Karpas-422 (cell line): ENCODE data around the gene ERLIN1. TPM values are rescaled to one million over a fixed set of nuclear protein-coding genes. Genes with fewer than 3 reads are reported as not detected.

ENCODE experiments used
- DNase-seq: peaks from one replicate; pipeline ENCODE4 v3.0.0-alpha.2; 2015
- H2AFZ ChIP-seq: fragments of 200-600 bp; sonication (generic); 2 replicates; pipeline ENCODE4 v1.6.1; 2014; ENCODE audit warnings: antibody characterized with exemption, low read length, mixed read lengths
- H3K27ac ChIP-seq: fragments of 200-600 bp; sonication (generic); 2 replicates; pipeline ENCODE4 v1.5.1; 2014; ENCODE audit warnings: mild to moderate bottlenecking, low read length, moderate library complexity
- H3K27me3 ChIP-seq: fragments of 200-600 bp; sonication (generic); 2 replicates; pipeline ENCODE4 v1.6.1; 2014; ENCODE audit warnings: low read length, mixed read lengths
- H3K36me3 ChIP-seq: fragments of 200-600 bp; sonication (generic); 2 replicates; pipeline ENCODE4 v1.6.1; 2014; ENCODE audit warnings: low read length, mixed read lengths; ENCODE audit not compliant: insufficient read depth
- H3K4me1 ChIP-seq: fragments of 200-600 bp; sonication (generic); 2 replicates; pipeline ENCODE4 v1.6.1; 2014; ENCODE audit warnings: mild to moderate bottlenecking, low read length, mixed read lengths
- H3K4me2 ChIP-seq: fragments of 200-600 bp; sonication (generic); 2 replicates; pipeline ENCODE4 v1.6.1; 2014; ENCODE audit warnings: low read length, low read depth, mild to moderate bottlenecking; ENCODE audit not compliant: poor library complexity, severe bottlenecking
- H3K4me3 ChIP-seq: fragments of 200-600 bp; sonication (generic); 2 replicates; pipeline ENCODE4 v1.5.1; 2014; ENCODE audit warnings: mild to moderate bottlenecking, antibody characterized with exemption, low read length, mixed read lengths
- H3K79me2 ChIP-seq: fragments of 200-600 bp; sonication (generic); 2 replicates; pipeline ENCODE4 v1.6.1; 2014; ENCODE audit warnings: mild to moderate bottlenecking, low read length, mixed read lengths
- H3K9ac ChIP-seq: fragments of 200-600 bp; sonication (generic); 2 replicates; pipeline ENCODE4 v1.6.0; 2014; ENCODE audit warnings: low read length
- H3K9me2 ChIP-seq: fragments of 200-600 bp; sonication (generic), shearing (Covaris generic); replicated peaks from 2 replicates; pipeline ENCODE4 v1.6.0; 2014; ENCODE audit warnings: mild to moderate bottlenecking, low read length, moderate library complexity; ENCODE audit not compliant: insufficient read depth
- H3K9me3 ChIP-seq: fragments of 300-700, 200-600 bp; sonication (generic); 2 replicates; pipeline ENCODE4 v1.6.1; 2014; ENCODE audit warnings: low read length, mixed read lengths
- H4K20me1 ChIP-seq: fragments of 200-600 bp; sonication (generic); 2 replicates; pipeline ENCODE4 v1.6.1; 2014; ENCODE audit warnings: mild to moderate bottlenecking, antibody characterized with exemption, low read length, low read depth; ENCODE audit not compliant: insufficient read depth
- total RNA-seq: library from RNA; depleted of rRNA; stranded (reverse); fragments of >200 nt; shearing (Covaris generic); gene quantifications from 2 replicates; pipeline ENCODE4 v1.2.3, GENCODE V29; 2014; ENCODE audit warnings: low replicate concordance

Gene ERLIN1
- total RNA-seq, 1 experiment from 2014 or later, result 8.3 TPM

GRCh38 chr10:100163704-100164621 is 21.9 kb downstream of the ERLIN1 start:
- Histone ChIP-seq H3K36me3 (peaks cover 65% of the 10 kb centered on the region), H2AFZ (no peak overlapping the region), H3K9ac (no peak overlapping the region), H3K9me2 (no peaks in the 10 kb centered on the region), H3K27me3 (no peaks in the 10 kb centered on the region), H3K79me2 (peaks cover 89% of the 10 kb centered on the region), H3K4me3 (no peak overlapping the region), H3K4me2 (no peak overlapping the region), H3K4me1 (no peaks in the 10 kb centered on the region), H3K9me3 (no peaks in the 10 kb centered on the region), H4K20me1 (no peaks in the 10 kb centered on the region), H3K27ac (no peak overlapping the region)
- DNase-seq, result no peak

GRCh38 chr10:100162696-100163095 is 23.1 kb downstream of the ERLIN1 start:
- H3K4me2 ChIP-seq, result no peak overlapping the region
- peaks cover 89% of the 10 kb centered on the region for H3K79me2 ChIP-seq
- H3K9me3 ChIP-seq, result no peaks in the 10 kb centered on the region
- no peaks in the 10 kb centered on the region for H4K20me1 ChIP-seq
- H3K9ac ChIP-seq, result no peak overlapping the region
- H3K4me1 ChIP-seq, result peaks cover 11% of the 10 kb centered on the region
- no peak overlapping the region for H2AFZ ChIP-seq
- H3K27me3 ChIP-seq, result no peaks in the 10 kb centered on the region
- H3K4me3 ChIP-seq, result no peak overlapping the region
- no peak overlapping the region for H3K27ac ChIP-seq
- H3K9me2 ChIP-seq, result no peaks in the 10 kb centered on the region
- DNase-seq, result no peak
- peaks cover 70% of the 10 kb centered on the region for H3K36me3 ChIP-seq

- H3K27me3 ChIP-seq, result no peaks in the 10 kb centered on the region
- no peak overlapping the region for H3K4me2 ChIP-seq
- no peaks in the 10 kb centered on the region for H3K9me3 ChIP-seq
- H4K20me1 ChIP-seq, result no peaks in the 10 kb centered on the region
- H3K9ac ChIP-seq, result no peak overlapping the region
- H3K4me1 ChIP-seq, result peaks cover 15% of the 10 kb centered on the region
- no peak overlapping the region for H3K27ac ChIP-seq
- H2AFZ ChIP-seq, result no peak overlapping the region
- no peak overlapping the region for H3K4me3 ChIP-seq
- H3K36me3 ChIP-seq, result peaks cover 90% of the 10 kb centered on the region
- no peak for DNase-seq
- peaks cover 70% of the 10 kb centered on the region for H3K79me2 ChIP-seq
- no peaks in the 10 kb centered on the region for H3K9me2 ChIP-seq
Observed at GRCh38 chr10:100158044-100158805, 27.6 kb downstream of the ERLIN1 start.

- Histone ChIP-seq H3K4me2 (no peak overlapping the region), H4K20me1 (no peaks in the 10 kb centered on the region), H3K9ac (no peak overlapping the region), H3K4me3 (no peak overlapping the region), H3K36me3 (peaks cover 87% of the 10 kb centered on the region), H3K4me1 (peaks cover 15% of the 10 kb centered on the region), H3K27me3 (no peaks in the 10 kb centered on the region), H2AFZ (no peak overlapping the region), H3K9me3 (no peaks in the 10 kb centered on the region), H3K79me2 (peaks cover 60% of the 10 kb centered on the region), H3K9me2 (no peaks in the 10 kb centered on the region), H3K27ac (no peak overlapping the region)
- no peak for DNase-seq
Observed at GRCh38 chr10:100157156-100157555, 28.7 kb downstream of the ERLIN1 start.

GRCh38 chr10:100155936-100156335 is 29.9 kb downstream of the ERLIN1 start:
- H3K36me3 ChIP-seq, result peaks cover 88% of the 10 kb centered on the region
- no peak overlapping the region for H3K4me3 ChIP-seq

GRCh38 chr10:100154666-100155065 is 31.2 kb downstream of the ERLIN1 start:
- no peak for DNase-seq
- Histone ChIP-seq H3K27ac (no peak overlapping the region), H2AFZ (no peak overlapping the region), H3K4me2 (no peak overlapping the region), H3K4me3 (no peak overlapping the region), H4K20me1 (peaks cover 8% of the 10 kb centered on the region; the same call in 1 of the 2 replicates), H3K4me1 (peaks cover 15% of the 10 kb centered on the region), H3K79me2 (peaks cover 36% of the 10 kb centered on the region), H3K9me3 (no peaks in the 10 kb centered on the region), H3K9me2 (no peaks in the 10 kb centered on the region), H3K36me3 (peaks cover 86% of the 10 kb centered on the region), H3K27me3 (no peaks in the 10 kb centered on the region), H3K9ac (no peak overlapping the region)

More at GRCh38 chr10:100155936-100156335, 29.9 kb downstream of the ERLIN1 start:
- no peak overlapping the region for H2AFZ ChIP-seq
- peaks cover 4% of the 10 kb centered on the region; the same call in 1 of the 2 replicates for H4K20me1 ChIP-seq
- peaks cover 48% of the 10 kb centered on the region for H3K79me2 ChIP-seq
- H3K9ac ChIP-seq, result no peak overlapping the region
- no peak overlapping the region for H3K4me2 ChIP-seq
- H3K4me1 ChIP-seq, result peaks cover 15% of the 10 kb centered on the region
- H3K27me3 ChIP-seq, result no peaks in the 10 kb centered on the region
- no peak overlapping the region for H3K27ac ChIP-seq
- H3K9me3 ChIP-seq, result no peaks in the 10 kb centered on the region
- H3K9me2 ChIP-seq, result no peaks in the 10 kb centered on the region
- no peak for DNase-seq

GRCh38 chr10:100153239-100153825 is 32.5 kb downstream of the ERLIN1 start:
- H2AFZ ChIP-seq, result no peak overlapping the region
- H4K20me1 ChIP-seq, result peaks cover 13% of the 10 kb centered on the region; the same call in 1 of the 2 replicates
- no peaks in the 10 kb centered on the region for H3K9me2 ChIP-seq
- H3K4me1 ChIP-seq, result peaks cover 10% of the 10 kb centered on the region
- no peak for DNase-seq
- no peak overlapping the region for H3K4me2 ChIP-seq
- no peak overlapping the region for H3K9ac ChIP-seq
- no peak overlapping the region for H3K4me3 ChIP-seq
- no peaks in the 10 kb centered on the region for H3K9me3 ChIP-seq
- peaks cover 74% of the 10 kb centered on the region for H3K36me3 ChIP-seq
- H3K79me2 ChIP-seq, result peaks cover 22% of the 10 kb centered on the region
- H3K27me3 ChIP-seq, result no peaks in the 10 kb centered on the region
- H3K27ac ChIP-seq, result no peak overlapping the region
